ENCODE measurements around the gene SRP14. TPM values are rescaled to one million over a fixed set of nuclear protein-coding genes. Genes with fewer than 3 reads are reported as not detected.

The SRP14 gene
- total RNA-seq, 1 experiment from 2014 or later, result 200 TPM

GRCh38 chr15:40016224-40016865 is 22.6 kb downstream of the SRP14 start:
- Mint-ChIP-seq H3K27me3 (ENCODE audit: low read depth) (peaks cover 3% of the 10 kb centered on the region; the same call in 1 of the 2 replicates), H3K4me3 (no peak overlapping the region), H3K4me1 (no peaks in the 10 kb centered on the region), H3K27ac (no peak overlapping the region), H3K36me3 (ENCODE audit: insufficient read depth in 1 of 3, low read depth in 3 of 3) (peaks cover 87 to 96% (median 92%) of the 10 kb centered on the region in 3 experiments), H3K9me3 (peaks cover 41 to 45% of the 10 kb centered on the region in 2 experiments)
- DNase-seq, result no peak
- Histone ChIP-seq H3K23ac (ENCODE audit: insufficient read length, low read depth, low read length) (no peak overlapping the region), H2BK20ac (ENCODE audit: low read depth, low read length, poor library complexity, severe bottlenecking) (no peak overlapping the region), H3T11ph (ENCODE audit: low read length) (no peak overlapping the region), H3K14ac (ENCODE audit: insufficient read depth, low read length) (no peak overlapping the region), H2BK15ac (ENCODE audit: low read depth, low read length) (no peak overlapping the region), H3K18ac (ENCODE audit: insufficient read length, low read depth, low read length) (no peak overlapping the region), H2AK5ac (ENCODE audit: insufficient read length, low read length) (no peak overlapping the region), H2BK5ac (ENCODE audit: insufficient read length, low read length) (no peak overlapping the region), H2AFZ (ENCODE audit: low read length) (no peak overlapping the region), H3K79me2 (ENCODE audit: insufficient read depth, low read length) (no peaks in the 10 kb centered on the region), H3K27me3 (ENCODE audit: insufficient read depth, low read length) (no peaks in the 10 kb centered on the region), H3K23me2 (ENCODE audit: insufficient read length, low read depth, low read length, poor library complexity, severe bottlenecking) (no peaks in the 10 kb centered on the region), H3K4me2 (ENCODE audit: insufficient read depth, insufficient read length, low read length) (no peak overlapping the region), H3K27ac (ENCODE audit: insufficient read length, low read depth, low read length) (no peak overlapping the region), H3K56ac (ENCODE audit: insufficient read length, low read depth, low read length) (no peak overlapping the region), H3K4ac (ENCODE audit: low read depth, low read length) (no peak overlapping the region), H4K20me1 (ENCODE audit: control insufficient read depth, insufficient read depth, insufficient read length) (no peaks in the 10 kb centered on the region), H2BK120ac (ENCODE audit: low read depth, low read length, poor library complexity, severe bottlenecking) (no peak overlapping the region), H4K91ac (ENCODE audit: insufficient read length, low read depth, low read length) (no peak overlapping the region), H2BK12ac (ENCODE audit: insufficient read length, low read depth, low read length) (no peak overlapping the region), H4K8ac (replicated peaks; ENCODE audit: insufficient read length, low read depth, low read length) (no peak overlapping the region), H3K79me1 (ENCODE audit: insufficient read depth, low read depth, low read length, poor library complexity, severe bottlenecking) (no peaks in the 10 kb centered on the region), H3K9ac (ENCODE audit: extremely low read depth, insufficient read length, low read length) (no peak overlapping the region), H4K5ac (ENCODE audit: insufficient read length, low read depth, low read length) (no peak overlapping the region), H3K4me1 (ENCODE audit: insufficient read depth, low read length) (no peaks in the 10 kb centered on the region), H3K9me3 (ENCODE audit: control insufficient read depth, low read depth, low read length) (peaks cover 40% of the 10 kb centered on the region)
- TF ChIP-seq, protein P1, sequence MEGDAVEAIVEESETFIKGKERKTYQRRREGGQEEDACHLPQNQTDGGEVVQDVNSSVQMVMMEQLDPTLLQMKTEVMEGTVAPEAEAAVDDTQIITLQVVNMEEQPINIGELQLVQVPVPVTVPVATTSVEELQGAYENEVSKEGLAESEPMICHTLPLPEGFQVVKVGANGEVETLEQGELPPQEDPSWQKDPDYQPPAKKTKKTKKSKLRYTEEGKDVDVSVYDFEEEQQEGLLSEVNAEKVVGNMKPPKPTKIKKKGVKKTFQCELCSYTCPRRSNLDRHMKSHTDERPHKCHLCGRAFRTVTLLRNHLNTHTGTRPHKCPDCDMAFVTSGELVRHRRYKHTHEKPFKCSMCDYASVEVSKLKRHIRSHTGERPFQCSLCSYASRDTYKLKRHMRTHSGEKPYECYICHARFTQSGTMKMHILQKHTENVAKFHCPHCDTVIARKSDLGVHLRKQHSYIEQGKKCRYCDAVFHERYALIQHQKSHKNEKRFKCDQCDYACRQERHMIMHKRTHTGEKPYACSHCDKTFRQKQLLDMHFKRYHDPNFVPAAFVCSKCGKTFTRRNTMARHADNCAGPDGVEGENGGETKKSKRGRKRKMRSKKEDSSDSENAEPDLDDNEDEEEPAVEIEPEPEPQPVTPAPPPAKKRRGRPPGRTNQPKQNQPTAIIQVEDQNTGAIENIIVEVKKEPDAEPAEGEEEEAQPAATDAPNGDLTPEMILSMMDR (conservative IDR thresholded peaks at IDR 0.05), result no peak
- WGBS (ENCODE audit: extremely low coverage, insufficient read length, low lambda C conversion rate), result no CpG with 5 or more reads among the region's 4 CpGs
